C4-2B (cell line): ENCODE data around the gene RECQL.
"Not testable (repeated sequence)": the region's sequence is repeated elsewhere in the genome, so short reads cannot be mapped to it uniquely, and the experiment has no call there.

ENCODE experiments used
- CTCF ChIP-seq: fragments of 450-650 bp; conservative IDR thresholded peaks from 2 replicates; pipeline ENCODE4 v1.5.1; 2017; ENCODE audit warnings: mild to moderate bottlenecking
- ZFX ChIP-seq: fragments of 450-650 bp; IDR thresholded peaks from 2 replicates; pipeline ENCODE4 v1.6.1; 2017

GRCh38 chr12:21467334-21467733 lies 34.1 kb downstream of the RECQL start:
- TF ChIP-seq CTCF, ZFX: not testable (repeated sequence)
